OCI-LY3 (cell line): ENCODE results near the gene MYL4.

Source experiments
- H2AFZ ChIP-seq: fragments of 200-600, 300-600 bp; shearing (Covaris generic); 2 replicates; pipeline ENCODE4 v1.6.0; 2014; ENCODE audit warnings: antibody characterized with exemption, low read depth, low read length
- H3K27ac ChIP-seq: fragments of 200-600, 300-600 bp; sonication (generic); 2 replicates; pipeline ENCODE4 v1.5.1; 2014; ENCODE audit warnings: mild to moderate bottlenecking, low read length, moderate library complexity, mixed read lengths
- H3K27me3 ChIP-seq: fragments of 200-600, 300-600 bp; sonication (generic); 2 replicates; pipeline ENCODE4 v1.6.1; 2014; ENCODE audit warnings: low read depth, low read length, mixed read lengths
- H3K36me3 ChIP-seq: fragments of 200-600, 300-600 bp; sonication (generic); replicated peaks from 2 replicates; pipeline ENCODE3; 2014; ENCODE audit warnings: low read depth, low read length, mixed read lengths
- H3K4me1 ChIP-seq: fragments of 300-600, 200-600 bp; sonication (generic); 2 replicates; pipeline ENCODE4 v1.6.1; 2014; ENCODE audit warnings: low read length, mixed read lengths
- H3K4me2 ChIP-seq: fragments of 200-600, 300-600 bp; sonication (generic); 2 replicates; pipeline ENCODE4 v1.6.1; 2014; ENCODE audit warnings: low read length, mixed read lengths
- H3K4me3 ChIP-seq: fragments of 300-600, 200-600 bp; sonication (generic); 2 replicates; pipeline ENCODE4 v1.5.1; 2014; ENCODE audit warnings: antibody characterized with exemption, mild to moderate bottlenecking, low read length, moderate library complexity
- H3K79me2 ChIP-seq: fragments of 300-600, 200-600 bp; shearing (Covaris generic); 2 replicates; pipeline ENCODE4 v1.6.1; 2014; ENCODE audit warnings: mild to moderate bottlenecking, low read length, mixed read lengths
- H3K9ac ChIP-seq: fragments of 300-600, 200-600 bp; shearing (Covaris generic); 2 replicates; pipeline ENCODE4 v1.6.0; 2014; ENCODE audit warnings: mild to moderate bottlenecking, low read length, moderate library complexity
- H3K9me3 ChIP-seq: fragments of 200-600, 300-600 bp; shearing (Covaris generic); 2 replicates; pipeline ENCODE4 v1.6.1; 2014; ENCODE audit warnings: low read length, mixed read lengths; ENCODE audit not compliant: insufficient read depth
- H4K20me1 ChIP-seq: fragments of 200-600, 300-600 bp; sonication (generic); 2 replicates; pipeline ENCODE4 v1.6.1; 2016; ENCODE audit warnings: low read length, mixed read lengths; ENCODE audit not compliant: insufficient read depth
- EZH2phosphoT487 ChIP-seq: fragments of 200-600 bp; shearing (Covaris generic); IDR thresholded peaks from 2 replicates; pipeline ENCODE4 v1.6.1; 2018; ENCODE audit warnings: antibody characterized with exemption, mixed run types, low read depth
- TF ChIP-seq, protein P1 (sequence below): fragments of 200-600, 300-600 bp; sonication (generic); IDR thresholded peaks from 2 replicates; pipeline ENCODE4 v1.5.1; 2014; ENCODE audit warnings: antibody characterized with exemption, low read length, low read depth

The MYL4 gene

DNA sequence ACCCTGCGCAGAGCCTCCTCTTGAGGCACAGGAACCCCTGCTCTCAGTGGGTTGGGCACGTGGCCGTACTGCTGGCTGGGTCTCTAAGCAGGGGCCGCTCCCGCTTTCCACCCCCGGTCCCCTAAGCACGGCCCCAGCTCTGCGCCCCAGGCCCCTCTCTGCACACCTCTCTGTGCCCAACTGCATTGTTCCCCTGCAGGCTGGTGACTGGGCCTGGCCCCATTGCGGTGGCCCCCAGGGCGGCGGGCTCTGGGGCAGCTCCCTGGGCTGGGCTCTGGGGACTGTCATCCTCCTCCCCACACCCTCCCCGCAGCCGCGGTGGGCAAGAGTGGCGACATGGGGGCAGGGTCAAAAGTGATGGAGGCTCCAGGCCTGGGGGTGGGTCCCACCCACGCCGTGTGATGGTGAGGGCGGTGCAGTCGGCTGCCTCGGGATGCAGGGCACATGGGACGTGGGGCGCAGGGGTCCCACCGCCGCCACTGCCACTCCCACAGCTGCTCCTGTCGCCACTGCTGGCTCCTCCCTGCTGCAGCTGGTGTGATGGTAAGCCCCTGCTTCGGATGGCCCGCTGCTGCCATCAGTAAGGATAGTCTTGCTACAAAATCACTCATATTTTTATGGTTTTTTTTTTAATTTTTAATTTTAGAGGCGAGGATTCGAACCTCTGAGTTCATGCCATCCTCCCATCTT, 29.3 kb downstream of the MYL4 start:
- TF ChIP-seq, protein P1, sequence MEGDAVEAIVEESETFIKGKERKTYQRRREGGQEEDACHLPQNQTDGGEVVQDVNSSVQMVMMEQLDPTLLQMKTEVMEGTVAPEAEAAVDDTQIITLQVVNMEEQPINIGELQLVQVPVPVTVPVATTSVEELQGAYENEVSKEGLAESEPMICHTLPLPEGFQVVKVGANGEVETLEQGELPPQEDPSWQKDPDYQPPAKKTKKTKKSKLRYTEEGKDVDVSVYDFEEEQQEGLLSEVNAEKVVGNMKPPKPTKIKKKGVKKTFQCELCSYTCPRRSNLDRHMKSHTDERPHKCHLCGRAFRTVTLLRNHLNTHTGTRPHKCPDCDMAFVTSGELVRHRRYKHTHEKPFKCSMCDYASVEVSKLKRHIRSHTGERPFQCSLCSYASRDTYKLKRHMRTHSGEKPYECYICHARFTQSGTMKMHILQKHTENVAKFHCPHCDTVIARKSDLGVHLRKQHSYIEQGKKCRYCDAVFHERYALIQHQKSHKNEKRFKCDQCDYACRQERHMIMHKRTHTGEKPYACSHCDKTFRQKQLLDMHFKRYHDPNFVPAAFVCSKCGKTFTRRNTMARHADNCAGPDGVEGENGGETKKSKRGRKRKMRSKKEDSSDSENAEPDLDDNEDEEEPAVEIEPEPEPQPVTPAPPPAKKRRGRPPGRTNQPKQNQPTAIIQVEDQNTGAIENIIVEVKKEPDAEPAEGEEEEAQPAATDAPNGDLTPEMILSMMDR, result no peak
- no peaks in the 10 kb centered on the region for H3K9me3 ChIP-seq
- H2AFZ ChIP-seq, result no peak overlapping the region
- H3K36me3 ChIP-seq, result no peaks in the 10 kb centered on the region
- no peak overlapping the region for H3K4me3 ChIP-seq
- peaks cover 13% of the 10 kb centered on the region for H3K4me1 ChIP-seq
- no peaks in the 10 kb centered on the region for H3K79me2 ChIP-seq
- no peaks in the 10 kb centered on the region for H3K27me3 ChIP-seq
- no peak overlapping the region for H3K9ac ChIP-seq
- H3K27ac ChIP-seq, result no peak overlapping the region
- H4K20me1 ChIP-seq, result no peaks in the 10 kb centered on the region
- H3K4me2 ChIP-seq, result no peak overlapping the region

DNA sequence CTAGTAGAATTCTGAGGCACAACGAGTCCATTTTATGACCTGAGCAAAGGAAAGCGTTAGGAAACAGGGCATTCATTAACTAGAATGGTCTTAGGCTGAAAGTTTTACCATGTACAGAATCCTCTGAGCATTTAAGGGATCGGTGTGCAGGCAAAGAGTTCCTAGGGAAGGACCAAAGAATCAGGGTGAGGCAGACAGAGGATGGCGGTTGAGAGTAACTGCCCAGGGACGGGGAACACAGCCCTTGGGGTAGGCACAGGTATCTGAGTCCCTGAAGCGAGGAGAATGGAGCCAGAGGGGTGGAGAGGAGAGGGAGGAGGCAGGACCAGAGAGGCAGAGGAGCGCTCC, 30.4 kb downstream of the MYL4 start:
- no peak overlapping the region for H3K9ac ChIP-seq
- H3K27me3 ChIP-seq, result no peaks in the 10 kb centered on the region
- no peak overlapping the region for H3K4me3 ChIP-seq
- H3K27ac ChIP-seq, result no peak overlapping the region
- H3K79me2 ChIP-seq, result no peaks in the 10 kb centered on the region
- H3K9me3 ChIP-seq, result no peaks in the 10 kb centered on the region
- no peak overlapping the region for H2AFZ ChIP-seq
- H3K4me1 ChIP-seq, result peaks cover 18% of the 10 kb centered on the region
- no peaks in the 10 kb centered on the region for H4K20me1 ChIP-seq
- no peak overlapping the region for H3K4me2 ChIP-seq
- TF ChIP-seq EZH2phosphoT487, result no peak
- TF ChIP-seq, protein P1, result no peak
- no peaks in the 10 kb centered on the region for H3K36me3 ChIP-seq

DNA sequence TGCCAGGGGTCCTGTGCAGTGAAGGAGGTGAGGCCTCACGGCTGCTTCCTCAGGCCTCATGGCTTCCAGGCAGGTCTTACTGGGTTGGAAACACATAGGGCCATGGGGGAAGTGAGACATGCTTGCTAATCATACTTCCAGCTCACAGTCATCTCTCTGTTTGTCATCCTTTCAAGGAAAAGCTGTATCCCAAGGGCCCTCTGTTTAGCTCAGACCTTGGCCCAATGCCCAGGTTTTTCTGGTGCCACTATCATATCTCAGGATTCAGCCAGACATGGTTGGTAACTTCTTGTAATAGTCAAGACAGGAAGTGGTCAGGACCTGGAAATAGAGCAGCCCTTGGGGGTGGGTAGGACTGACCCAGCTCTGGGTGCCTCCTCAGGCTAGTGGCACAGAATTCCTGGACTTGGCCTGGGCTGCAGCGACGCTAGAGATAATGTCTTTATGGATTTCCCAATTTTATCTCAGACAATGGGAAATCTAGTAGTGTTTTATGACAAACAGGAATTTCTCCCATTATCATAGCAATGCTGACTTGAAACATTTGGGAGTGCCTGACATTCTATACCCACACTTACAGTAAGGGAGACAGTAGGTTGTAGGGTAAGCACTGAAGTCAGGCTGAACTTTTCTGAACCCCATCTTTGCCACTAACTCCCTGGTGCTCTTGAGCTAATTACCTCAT, 31.0 kb downstream of the MYL4 start:
- H3K27ac ChIP-seq, result no peak overlapping the region

DNA sequence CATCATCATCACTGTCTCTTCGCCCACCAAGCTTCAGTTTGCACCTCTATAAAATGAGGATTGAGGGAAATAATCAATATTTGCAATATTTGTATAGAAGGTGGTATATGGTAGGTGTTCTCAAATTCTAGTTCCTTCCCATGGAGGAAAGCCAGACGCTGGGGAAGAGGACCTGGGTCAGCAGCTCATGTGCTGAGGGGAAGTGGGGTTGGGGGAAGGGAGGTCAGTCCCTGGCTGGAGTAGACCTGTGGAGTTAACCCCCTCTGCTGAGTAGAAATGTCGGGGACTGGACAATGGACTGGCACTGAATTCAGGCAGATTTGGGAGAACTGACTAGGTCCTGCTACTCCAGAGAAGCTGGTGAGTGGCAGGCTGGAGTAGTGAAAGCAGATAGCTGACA, 31.7 kb downstream of the MYL4 start:
- Histone ChIP-seq H3K27me3 (0 out of 2 replicates have a peak, but pooled peaks cover 9% of the 10 kb centered on the region), H3K79me2 (no peaks in the 10 kb centered on the region), H3K9ac (no peak overlapping the region), H3K4me2 (no peak overlapping the region), H3K36me3 (no peaks in the 10 kb centered on the region), H3K9me3 (no peaks in the 10 kb centered on the region), H3K4me3 (no peak overlapping the region), H4K20me1 (no peaks in the 10 kb centered on the region), H3K27ac (no peak overlapping the region), H2AFZ (no peak overlapping the region), H3K4me1 (peaks cover 18% of the 10 kb centered on the region)
- TF ChIP-seq, protein P1, result no peak
- no peak for TF ChIP-seq EZH2phosphoT487

More for the DNA sequence above, 31.0 kb downstream of the MYL4 start:
- TF ChIP-seq EZH2phosphoT487, result no peak
- TF ChIP-seq, protein P1, result no peak
- Histone ChIP-seq H2AFZ (peak overlapping the region; percentile 73; the same call in 1 of the 2 replicates), H3K4me1 (peaks cover 18% of the 10 kb centered on the region), H3K79me2 (no peaks in the 10 kb centered on the region), H3K9ac (no peak overlapping the region), H3K4me2 (no peak overlapping the region; the same call in 1 of the 2 replicates), H3K4me3 (no peak overlapping the region), H4K20me1 (no peaks in the 10 kb centered on the region), H3K9me3 (no peaks in the 10 kb centered on the region), H3K27me3 (0 out of 2 replicates have a peak, but pooled peaks cover 2% of the 10 kb centered on the region), H3K36me3 (no peaks in the 10 kb centered on the region)
